Islet precursor cell (in vitro differentiated cells): Measurements from ENCODE around the gene LYRM2.

ENCODE experiments used
- DNase-seq: peaks from one replicate; pipeline ENCODE4 v3.0.0-alpha.2; 2018

Gene LYRM2

GRCh38 chr6:89590133-89590532 is 48.4 kb downstream of the LYRM2 start:
- no peak for DNase-seq

GRCh38 chr6:89589297-89590025 is 49.1 kb downstream of the LYRM2 start:
- peak; percentile 76 for DNase-seq

DNA sequence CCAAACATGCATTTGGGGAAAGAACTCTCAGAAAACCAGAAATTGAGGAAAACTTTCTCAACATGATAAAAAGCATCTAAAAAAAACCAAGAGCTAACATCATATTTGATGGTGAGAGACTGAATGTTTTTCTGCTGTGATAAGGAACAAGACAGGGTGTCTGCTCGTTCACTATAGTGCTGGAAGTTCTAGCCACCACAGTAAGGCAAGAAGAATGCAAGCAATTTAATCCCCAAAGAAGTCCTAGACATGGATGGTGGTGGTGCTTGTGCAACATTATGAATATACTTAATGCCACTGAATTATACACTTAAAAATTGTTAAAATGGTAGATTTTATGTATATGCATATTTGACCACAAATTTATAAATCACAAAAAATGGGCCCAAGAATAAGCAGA is 53.4 kb downstream of the LYRM2 start:
- DNase-seq = no peak

- DNase-seq = no peak
Observed at GRCh38 chr6:89584539-89584938, 54.0 kb downstream of the LYRM2 start.

DNA sequence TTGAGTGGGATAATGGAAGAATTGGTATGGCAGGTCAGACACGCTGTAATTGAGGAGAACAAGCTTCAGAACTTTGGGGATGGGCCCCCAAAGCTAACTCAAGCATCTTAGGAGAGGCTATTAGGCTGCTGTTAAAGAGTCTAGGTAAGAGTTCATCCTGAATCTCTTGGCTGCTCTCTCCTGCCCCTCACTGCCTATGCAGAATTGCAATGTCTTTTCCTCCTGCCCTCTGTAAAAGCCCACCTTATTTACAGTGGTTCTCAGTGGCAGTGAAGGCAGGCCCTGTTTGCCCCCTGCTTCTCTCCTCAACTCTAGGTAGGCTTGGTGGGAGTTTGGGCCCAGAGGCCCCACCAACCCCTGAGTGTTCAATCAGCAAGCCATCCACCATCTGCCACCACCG is 55.0 kb downstream of the LYRM2 start:
- DNase-seq = peak; percentile 52

- DNase-seq = peak; percentile 71
Observed at GRCh38 chr6:89582669-89583325, 55.8 kb downstream of the LYRM2 start.

GRCh38 chr6:89581689-89582088 is 56.9 kb downstream of the LYRM2 start:
- no peak for DNase-seq

DNA sequence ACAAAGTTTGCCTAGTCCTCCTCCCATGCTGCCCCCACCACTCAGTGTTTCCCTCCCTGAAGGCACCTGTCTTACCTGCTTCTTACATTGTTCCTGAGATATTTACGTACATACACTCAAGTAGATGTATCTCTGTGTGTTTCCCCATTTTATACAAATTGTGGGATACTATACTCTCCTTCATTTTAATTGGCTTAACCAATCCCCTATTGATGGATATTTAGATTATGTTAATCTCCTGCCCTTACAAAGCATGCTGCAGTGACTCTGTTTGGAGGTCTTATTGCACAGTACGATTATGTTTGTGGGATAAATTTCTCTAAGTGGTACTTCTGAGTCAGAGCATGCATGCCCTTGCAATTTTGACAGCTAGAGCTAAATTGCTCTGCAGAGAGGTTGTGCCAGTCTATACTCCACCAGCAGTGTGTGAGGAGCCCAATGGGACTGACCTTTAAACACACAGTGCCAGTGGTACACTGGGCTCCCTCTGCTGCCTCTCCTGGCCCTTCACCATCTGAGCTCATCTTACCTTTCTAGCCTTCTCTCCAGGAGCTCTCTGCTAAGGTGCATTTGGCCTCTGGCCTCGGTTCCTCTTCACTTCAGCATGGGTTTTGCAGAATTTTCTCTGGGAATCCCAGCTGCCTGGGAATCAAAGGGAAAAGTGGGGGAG is 57.4 kb downstream of the LYRM2 start:
- no peak for DNase-seq

GRCh38 chr6:89575562-89575960 is 63.0 kb downstream of the LYRM2 start:
- no peak for DNase-seq

DNA sequence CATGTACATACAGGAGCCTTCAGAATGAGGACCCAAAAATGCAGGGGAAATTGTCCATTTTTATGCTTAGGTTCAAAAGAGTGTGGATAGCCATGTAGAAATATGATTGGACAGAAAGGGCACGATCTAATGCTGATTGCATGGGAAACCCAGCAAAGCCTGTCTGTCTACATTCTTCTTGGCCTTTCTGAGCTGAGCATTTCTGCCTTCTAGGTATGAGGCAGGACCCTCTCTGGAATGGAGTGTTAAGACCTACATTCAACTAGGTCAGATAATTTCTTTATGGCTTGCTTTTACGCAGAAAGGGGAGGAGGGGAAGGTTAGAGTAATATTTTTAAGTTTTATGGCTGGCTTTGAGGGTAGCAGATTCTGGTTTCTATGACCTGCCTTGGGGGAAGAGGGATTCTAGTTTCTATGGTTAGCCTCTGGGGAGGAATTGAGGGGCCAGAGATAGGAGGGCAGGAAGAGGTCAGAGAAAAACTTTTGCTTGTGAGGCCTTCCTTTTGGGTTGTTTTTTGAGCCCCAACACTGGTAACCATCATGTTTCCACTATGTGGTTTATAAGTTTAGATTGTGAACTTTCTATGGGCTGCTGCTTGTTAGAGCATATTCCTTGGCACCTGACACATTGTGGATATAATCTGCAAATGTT is 63.5 kb downstream of the LYRM2 start:
- DNase-seq = peak; percentile 83

GRCh38 chr6:89567630-89568390 is 70.7 kb downstream of the LYRM2 start:
- no peak for DNase-seq

DNA sequence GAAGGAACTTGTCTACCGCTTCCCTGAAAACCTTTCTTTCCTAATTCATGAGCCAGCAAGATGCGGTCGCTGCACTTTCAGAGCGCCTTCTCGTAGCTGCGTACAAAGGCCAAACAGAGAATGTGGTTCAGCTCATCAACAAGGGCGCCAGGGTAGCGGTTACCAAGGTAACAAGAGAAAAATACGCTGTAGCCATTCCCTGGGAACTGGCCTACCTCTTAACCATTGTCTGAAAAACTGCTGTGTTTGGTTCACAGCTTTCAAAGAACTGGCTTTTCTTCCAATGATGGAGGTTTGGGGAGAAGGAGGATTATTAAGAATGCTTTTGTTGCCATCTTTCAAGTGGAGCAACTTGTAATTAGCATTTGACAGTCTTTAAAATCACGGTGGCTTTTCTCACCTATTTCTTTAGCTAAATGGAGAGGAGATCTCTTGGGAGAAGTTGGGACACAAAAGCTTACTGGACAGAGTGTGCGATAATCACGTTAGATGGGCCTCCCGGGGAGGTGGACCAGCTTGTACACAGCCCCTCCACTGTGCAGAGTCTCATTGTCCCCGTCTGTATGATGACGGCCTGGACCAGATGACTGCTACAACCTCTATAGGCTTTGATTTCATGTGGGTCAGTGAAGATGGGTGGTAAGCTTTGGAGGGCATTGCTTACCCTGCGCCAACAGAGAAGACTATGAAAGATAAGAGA is 71.5 kb downstream of the LYRM2 start:
- no peak for DNase-seq

GRCh38 chr6:89566008-89566800 is 72.3 kb downstream of the LYRM2 start:
- no peak for DNase-seq

GRCh38 chr6:89564752-89565427 is 73.7 kb downstream of the LYRM2 start:
- peak; percentile 86 for DNase-seq

- DNase-seq = no peak
Observed at GRCh38 chr6:89563866-89564265, 74.7 kb downstream of the LYRM2 start.

DNA sequence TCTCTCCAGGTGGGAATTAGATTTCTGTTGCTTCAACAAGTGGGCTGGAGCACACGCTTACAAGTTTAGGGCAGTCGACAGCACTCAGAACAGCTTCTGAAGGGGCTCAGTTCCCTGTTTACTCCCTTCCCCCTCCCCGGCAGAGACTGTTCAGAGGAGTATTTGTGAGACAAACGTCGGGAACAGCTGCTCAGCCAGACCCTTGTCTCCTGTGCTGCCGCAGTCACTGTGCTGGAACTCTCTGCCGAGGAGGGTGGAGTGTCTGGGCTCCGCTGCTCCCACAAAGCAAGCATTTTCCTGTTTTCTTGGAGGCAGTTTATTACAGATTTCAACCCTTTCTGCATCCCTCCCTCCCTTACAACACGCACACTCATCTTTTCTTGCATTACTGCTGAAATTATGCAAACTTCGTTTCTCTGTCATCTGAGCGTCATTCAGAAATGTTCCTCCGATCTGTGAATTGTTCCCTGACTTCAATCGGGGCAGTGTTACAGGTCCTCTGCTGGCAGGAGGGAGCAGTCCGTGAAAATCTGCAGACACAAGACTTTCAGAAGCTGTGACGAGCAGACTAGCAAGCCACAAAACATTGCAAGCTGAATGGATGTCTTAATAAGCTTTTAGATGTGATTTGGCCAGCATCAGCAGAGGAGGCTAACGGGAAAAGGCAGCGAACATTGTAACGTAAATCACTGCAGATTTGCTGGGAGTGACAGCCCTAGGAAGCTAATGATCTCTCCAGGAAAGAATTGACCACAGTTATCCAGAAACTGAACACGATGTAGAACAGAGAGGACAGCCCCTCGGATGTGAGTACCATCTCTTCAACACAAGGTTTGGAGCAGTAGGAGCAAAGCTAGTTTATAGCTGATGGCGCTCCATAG is 76.2 kb downstream of the LYRM2 start:
- peak; percentile 79 for DNase-seq

GRCh38 chr6:89559487-89559886 is 79.1 kb downstream of the LYRM2 start:
- DNase-seq = no peak

DNA sequence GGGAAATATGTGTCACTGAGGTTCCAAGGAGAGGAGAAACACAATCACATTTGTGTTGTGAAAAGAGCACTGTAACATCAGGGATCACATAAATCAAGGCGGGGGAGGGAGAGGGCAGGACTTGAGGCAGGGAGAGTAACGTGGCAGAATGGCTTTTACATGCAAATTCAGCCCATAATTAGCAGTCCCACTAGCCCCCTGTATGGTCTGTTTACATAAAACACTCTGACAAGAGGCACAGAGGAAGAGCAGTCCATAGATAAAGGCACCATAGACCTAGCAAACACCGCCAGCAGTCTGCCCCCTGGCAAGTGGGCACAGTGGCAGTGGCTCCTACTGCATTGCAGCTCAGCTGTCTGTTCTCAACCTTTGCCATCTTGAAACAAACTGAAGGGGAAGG is 82.7 kb downstream of the LYRM2 start:
- no peak for DNase-seq

GRCh38 chr6:89555031-89555430 is 83.5 kb downstream of the LYRM2 start:
- DNase-seq = no peak

DNA sequence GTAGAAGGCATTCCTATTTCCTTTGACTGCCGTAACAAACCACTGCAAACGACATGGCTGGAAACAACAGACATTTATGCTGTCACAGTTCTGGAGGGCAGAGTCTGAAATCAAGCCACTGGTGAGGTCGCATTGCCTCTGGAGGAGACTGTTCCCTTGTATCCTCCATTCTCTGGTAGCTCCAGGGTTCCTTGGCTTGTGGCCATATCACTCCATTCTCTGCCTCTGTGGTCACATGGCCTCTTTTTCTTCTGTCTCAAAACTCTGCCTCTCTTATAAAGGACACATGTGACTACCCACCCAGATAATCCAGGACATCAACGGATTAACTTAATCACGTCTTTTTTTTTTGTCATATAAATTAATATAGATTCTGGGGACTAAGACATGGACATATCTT is 84.4 kb downstream of the LYRM2 start:
- DNase-seq = no peak
